ENCODE data around the gene MUC12.
"Not testable (repeated sequence)": the region's sequence is repeated elsewhere in the genome, so short reads cannot be mapped to it uniquely, and the experiment has no call there.

- TF ChIP-seq CTCF (conservative IDR thresholded peaks at IDR 0.05); EZH2 (IDR thresholded peaks at IDR 0.05; ENCODE audit: low read depth): not testable (repeated sequence)
Observed at GRCh38 chr7:101007361-101007760, 38.0 kb downstream of the MUC12 start.
